CD4-positive, alpha-beta T cell treated with Interleukin-6 at 100 ng/mL for 8 hours (primary cell): ENCODE measurements around the gene ADAM17.

Experiments
- DNase-seq: peaks from one replicate; pipeline ENCODE4 v3.0.0-alpha.2; 2020; ENCODE audit warnings: mixed read lengths, low spot score

ADAM17 gene

DNA sequence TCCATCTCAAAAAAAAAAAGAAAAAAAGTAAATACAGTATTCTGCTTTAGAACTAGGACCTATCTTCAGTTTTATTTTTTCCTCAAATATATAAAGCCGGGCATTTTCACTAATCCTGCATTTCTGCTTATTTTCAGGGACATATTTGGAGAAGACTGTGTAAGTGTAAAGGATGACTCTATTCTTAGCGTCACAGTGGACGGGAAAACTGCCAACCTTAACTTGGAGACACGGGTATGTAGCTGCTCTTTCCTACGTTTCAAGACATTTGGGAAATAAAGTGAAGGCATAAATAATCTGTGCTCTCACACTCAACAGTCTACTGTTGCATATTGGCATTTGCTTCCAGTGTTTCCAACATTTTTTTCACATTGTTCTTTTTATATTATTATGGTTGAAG is 84.4 kb downstream of the ADAM17 start:
- no peak for DNase-seq

DNA sequence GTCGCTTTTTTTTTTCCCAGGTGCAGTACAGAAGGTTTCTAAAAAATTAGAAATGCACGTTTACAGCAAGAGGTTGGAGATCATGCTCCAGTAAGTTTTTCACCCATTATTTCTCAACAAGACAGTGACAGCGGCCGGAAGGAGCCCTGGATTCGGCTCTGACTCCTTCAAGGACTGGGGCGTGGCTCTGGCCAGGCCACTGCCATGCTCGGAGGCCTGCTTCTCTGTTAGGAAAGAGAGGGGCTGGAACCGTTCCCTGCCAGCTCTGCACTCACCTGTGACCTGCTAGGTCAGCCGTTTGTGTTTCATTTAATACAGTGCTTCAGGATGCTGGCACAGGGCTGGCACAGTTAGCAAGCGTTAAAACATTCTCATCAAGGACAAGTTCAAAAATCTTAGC is 87.9 kb downstream of the ADAM17 start:
- no peak for DNase-seq

- DNase-seq, result no peak
Observed at GRCh38 chr2:9466147-9466683, 89.4 kb downstream of the ADAM17 start.

DNA sequence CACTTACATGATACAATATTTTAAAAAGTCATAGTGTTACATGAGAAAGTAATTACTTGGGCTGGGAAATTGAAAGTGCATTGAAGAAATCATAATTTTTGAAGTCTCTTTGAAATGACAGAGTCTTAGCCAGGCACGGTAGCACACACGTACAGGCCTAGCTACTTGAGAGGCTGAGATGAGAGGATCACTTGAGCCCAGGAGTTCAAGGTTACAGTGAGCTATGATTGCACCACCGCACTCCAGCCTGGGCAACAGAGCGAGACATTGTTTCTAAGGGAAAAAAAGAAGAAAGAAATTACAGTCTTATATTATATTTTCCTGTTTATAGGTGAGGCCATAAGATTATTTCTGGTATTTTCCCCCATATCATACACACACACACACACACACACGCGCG is 90.5 kb downstream of the ADAM17 start:
- no peak for DNase-seq

GRCh38 chr2:9463698-9464034 is 92.0 kb downstream of the ADAM17 start:
- no peak for DNase-seq

DNA sequence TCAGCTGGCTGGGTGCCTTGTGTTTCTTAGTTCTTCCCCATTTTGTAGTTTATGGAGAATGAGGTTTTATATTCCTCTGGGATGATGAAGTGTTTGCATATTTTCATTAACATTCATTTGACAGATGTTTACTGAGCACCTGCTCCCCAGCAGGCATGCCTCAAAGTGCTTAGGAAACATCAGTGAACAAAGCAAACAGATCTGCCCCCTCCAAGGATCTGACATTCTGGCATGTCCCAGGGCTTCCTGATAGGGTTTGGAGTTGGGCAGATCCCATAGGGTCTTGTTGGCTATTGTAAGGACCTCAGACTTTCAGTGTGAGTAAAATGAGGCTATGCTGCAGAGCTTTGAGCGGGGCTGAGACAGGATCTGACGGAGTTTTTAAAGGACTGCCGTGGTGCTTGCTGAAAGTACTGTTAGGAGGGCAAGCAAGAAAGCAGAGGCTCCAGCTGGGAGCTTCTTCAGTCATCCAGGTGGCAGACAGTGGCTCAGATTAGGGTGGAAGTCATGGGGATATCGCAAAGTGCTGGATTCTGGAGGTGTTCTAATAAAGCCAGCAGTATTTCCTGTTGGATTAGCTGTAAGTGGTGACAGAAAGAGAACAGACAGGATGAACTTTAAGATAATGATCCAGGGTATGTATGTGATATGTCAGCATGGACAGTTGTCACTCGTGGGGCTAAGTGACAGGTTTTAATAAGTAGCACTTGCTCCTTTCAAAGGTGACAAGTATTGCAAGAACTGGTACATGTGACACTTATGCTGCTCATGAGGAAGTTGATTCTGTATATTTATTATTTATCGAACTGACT is 92.5 kb downstream of the ADAM17 start:
- DNase-seq, result no peak

- DNase-seq, result no peak
Observed at GRCh38 chr2:9462313-9462712, 93.3 kb downstream of the ADAM17 start.

DNA sequence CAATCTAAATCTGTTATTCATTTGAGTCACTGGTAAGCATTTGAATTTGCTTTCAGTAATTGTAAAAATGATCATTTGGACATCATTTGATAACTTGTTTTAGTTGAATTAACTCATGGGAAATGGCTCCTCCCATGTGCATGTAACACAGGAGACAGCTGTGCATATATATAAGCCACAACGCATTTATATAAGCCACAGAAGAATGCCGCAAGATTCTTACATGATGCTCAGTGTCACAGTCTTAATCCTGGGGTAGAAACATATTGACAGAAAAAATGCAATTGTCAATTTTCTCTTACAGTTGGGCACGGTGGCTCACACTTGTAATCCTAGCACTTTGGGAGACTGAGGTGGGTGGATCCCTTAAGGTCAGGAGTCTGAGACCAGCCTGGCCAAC is 94.6 kb downstream of the ADAM17 start:
- no peak for DNase-seq

- no peak for DNase-seq
Observed at GRCh38 chr2:9460441-9461017, 95.1 kb downstream of the ADAM17 start.

- no peak for DNase-seq
Observed at GRCh38 chr2:9451231-9451630, 104.4 kb downstream of the ADAM17 start.

- no peak for DNase-seq
Observed at GRCh38 chr2:9445089-9445488, 110.5 kb downstream of the ADAM17 start.

DNA sequence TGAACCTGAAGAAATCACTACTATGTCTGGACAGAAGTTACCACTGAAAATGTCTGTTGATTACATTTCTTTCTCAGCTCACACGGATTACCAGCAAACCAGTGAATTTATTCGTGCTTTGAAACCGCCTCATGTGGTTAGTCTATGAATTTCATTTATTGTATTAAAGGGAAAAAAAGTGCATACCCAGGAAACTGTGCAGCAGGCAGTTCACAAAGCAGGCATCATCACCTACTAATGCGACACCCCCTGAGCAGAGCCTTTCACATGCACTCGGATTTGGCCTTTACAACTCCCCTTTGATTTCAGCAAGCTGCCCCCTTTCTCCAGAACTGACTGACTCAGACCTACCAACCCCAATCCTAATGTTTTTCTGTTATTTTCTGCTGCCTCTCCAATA is 112.1 kb downstream of the ADAM17 start:
- no peak for DNase-seq

DNA sequence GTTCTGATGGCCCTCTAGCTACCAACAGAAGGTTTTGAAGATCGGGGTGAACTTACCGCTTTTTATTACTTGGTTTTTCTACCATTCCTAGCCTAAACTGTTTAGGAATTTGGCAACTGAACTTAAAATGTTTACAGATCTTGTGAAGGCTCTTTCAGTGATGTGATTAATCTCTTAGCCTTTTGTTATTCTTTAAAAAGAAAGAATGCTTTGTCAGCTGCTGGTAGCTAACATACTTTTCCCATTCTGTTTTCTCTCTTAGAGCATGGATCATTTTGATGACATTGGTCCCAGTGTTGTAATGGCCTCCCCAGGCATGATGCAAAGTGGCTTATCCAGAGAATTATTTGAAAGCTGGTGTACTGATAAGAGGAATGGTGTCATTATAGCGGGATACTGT is 114.1 kb downstream of the ADAM17 start:
- DNase-seq, result no peak

GRCh38 chr2:9440058-9440727 is 115.4 kb downstream of the ADAM17 start:
- no peak for DNase-seq

DNA sequence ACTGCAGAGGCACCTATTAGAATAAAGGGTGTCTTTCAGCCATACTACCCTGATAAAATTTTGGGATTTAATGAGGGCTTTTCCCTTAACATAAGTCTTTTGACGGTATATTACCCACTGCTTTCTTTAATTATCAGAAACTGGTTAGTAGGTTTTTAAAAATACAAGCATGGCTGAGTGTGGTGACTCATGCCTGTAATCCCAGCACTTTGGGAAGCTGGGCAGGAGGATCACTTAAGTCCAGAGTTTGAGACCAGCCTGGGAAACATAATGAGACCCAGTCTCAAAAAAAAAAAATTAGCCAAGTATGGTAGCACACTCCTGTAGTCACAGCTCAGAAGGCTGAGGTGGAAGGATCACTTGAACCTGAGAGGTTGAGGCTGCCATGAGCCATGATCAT is 116.1 kb downstream of the ADAM17 start:
- DNase-seq, result no peak
